IPS-20b (cell line): ENCODE data around the gene IQSEC3.

Experiments
- H3K27ac ChIP-seq: one replicate; pipeline ENCODE4 v1.5.1; 2013; ENCODE audit warnings: low read length
- H3K27me3 ChIP-seq: 2 replicates; pipeline ENCODE4 v1.6.1; 2013; ENCODE audit warnings: mild to moderate bottlenecking, low read length, inconsistent platforms; ENCODE audit not compliant: insufficient read depth
- H3K36me3 ChIP-seq: 2 replicates; pipeline ENCODE4 v1.6.1; 2013; ENCODE audit warnings: low read depth, mild to moderate bottlenecking, inconsistent platforms, low read length, moderate library complexity; ENCODE audit not compliant: insufficient read depth
- H3K4me1 ChIP-seq: 2 replicates; pipeline ENCODE4 v1.6.1; 2013; ENCODE audit warnings: mild to moderate bottlenecking, control low read depth, inconsistent platforms, low read length, moderate library complexity; ENCODE audit not compliant: insufficient read depth
- H3K4me3 ChIP-seq: 2 replicates; pipeline ENCODE4 v1.5.1; 2013; ENCODE audit warnings: mild to moderate bottlenecking, low read length, inconsistent platforms
- H3K9ac ChIP-seq: 2 replicates; pipeline ENCODE4 v1.6.1; 2013; ENCODE audit warnings: low read depth, mild to moderate bottlenecking, inconsistent platforms, low read length, moderate library complexity
- H3K9me3 ChIP-seq: 2 replicates; pipeline ENCODE4 v1.6.1; 2013; ENCODE audit warnings: mild to moderate bottlenecking, low read depth, low read length, inconsistent platforms; ENCODE audit not compliant: insufficient read depth

IQSEC3 gene

DNA sequence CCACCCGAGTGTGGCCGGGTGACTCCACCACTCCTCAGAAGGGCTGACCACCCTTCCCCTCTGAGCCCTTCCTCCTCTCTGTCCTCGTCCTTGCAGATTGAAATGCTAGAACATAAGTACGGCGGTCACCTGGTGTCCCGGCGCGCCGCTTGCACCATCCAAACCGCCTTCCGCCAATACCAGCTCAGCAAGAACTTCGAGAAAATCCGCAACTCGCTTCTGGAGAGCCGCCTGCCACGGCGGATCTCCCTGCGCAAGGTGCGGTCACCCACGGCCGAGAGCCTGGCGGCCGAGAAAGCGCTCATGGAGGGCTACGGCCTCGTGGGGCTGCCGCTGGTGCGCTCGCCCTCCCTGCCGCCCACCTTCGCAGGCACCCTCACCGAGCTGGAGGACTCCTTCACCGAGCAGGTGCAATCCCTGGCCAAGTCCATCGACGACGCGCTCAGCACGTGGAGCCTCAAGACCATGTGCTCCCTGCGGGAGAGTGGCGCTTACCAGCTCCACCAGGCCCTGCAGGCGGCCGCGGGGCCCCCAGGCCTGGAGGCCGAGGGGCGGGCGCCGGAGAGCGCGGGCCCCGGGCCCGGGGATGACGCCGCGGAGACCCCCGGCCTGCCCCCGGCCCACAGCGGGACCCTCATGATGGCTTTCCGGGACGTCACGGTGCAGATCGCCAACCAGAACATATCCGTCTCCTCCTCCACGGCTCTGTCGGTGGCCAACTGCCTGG, 71.8 kb downstream of the IQSEC3 start:
- peaks cover 48% of the 10 kb centered on the region for H3K27me3 ChIP-seq
- H3K9ac ChIP-seq, result no peak overlapping the region
- H3K36me3 ChIP-seq, result no peaks in the 10 kb centered on the region
- H3K9me3 ChIP-seq, result no peaks in the 10 kb centered on the region
- no peak overlapping the region for H3K27ac ChIP-seq
- H3K4me1 ChIP-seq, result peaks cover 10% of the 10 kb centered on the region; the same call in 1 of the 2 replicates
- peak overlapping the region; percentile 62; the same call in 1 of the 2 replicates for H3K4me3 ChIP-seq

DNA sequence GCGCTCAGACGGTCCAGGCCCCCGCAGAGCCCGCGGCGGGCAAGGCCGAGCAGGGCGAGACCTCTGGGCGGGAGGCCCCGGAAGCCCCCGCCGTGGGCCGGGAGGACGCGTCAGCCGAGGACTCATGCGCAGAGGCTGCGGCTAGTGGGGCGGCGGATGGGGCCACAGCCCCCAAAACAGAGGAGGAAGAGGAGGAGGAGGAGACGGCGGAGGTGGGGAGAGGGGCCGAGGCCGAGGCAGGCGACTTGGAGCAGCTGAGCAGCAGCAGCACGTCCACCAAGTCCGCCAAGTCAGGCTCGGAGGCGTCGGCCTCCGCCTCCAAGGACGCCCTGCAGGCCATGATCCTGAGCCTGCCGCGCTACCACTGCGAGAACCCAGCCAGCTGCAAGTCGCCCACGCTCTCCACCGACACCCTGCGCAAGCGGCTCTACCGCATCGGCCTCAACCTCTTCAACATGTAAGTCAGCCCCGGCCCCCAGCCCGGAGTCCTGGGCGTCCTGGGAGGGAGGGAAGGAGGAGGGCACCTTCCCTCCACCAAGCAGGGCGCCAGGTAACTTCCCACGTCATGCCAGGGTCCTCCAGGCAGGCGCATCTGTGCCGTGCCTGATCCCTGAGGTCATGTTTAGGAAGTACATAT, 72.4 kb downstream of the IQSEC3 start:
- Histone ChIP-seq H3K36me3 (no peaks in the 10 kb centered on the region), H3K4me1 (peaks cover 10% of the 10 kb centered on the region; the same call in 1 of the 2 replicates), H3K9me3 (no peaks in the 10 kb centered on the region), H3K9ac (peak overlapping the region; percentile 51; the same call in 1 of the 2 replicates), H3K27ac (no peak overlapping the region), H3K4me3 (peak overlapping the region; percentile 62; the same call in 1 of the 2 replicates), H3K27me3 (peaks cover 48% of the 10 kb centered on the region)

DNA sequence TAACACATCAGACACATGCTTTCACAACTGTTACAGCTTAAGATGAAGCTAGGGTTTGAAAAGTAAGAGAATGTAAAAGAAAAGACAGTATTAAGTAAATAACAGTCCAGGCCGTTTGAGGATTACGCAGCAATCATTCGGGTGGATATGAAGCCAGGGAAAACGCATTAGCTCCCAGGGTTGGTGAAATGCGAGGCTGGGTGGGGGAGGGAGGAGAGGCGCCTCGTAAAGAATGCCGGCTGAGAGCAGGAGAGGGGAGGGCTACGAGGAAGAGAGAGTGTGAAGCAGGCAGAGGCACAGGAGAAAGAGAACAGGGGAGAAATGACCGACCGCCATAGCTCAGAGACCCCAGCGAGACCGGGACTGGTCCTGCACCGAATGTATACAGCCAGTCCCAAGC, 73.0 kb downstream of the IQSEC3 start:
- Histone ChIP-seq H3K27ac (no peak overlapping the region), H3K4me3 (peak overlapping the region; percentile 62; the same call in 1 of the 2 replicates), H3K36me3 (no peaks in the 10 kb centered on the region), H3K9ac (peak overlapping the region; percentile 51; the same call in 1 of the 2 replicates), H3K4me1 (peaks cover 13% of the 10 kb centered on the region; the same call in 1 of the 2 replicates), H3K27me3 (peaks cover 48% of the 10 kb centered on the region), H3K9me3 (no peaks in the 10 kb centered on the region)

DNA sequence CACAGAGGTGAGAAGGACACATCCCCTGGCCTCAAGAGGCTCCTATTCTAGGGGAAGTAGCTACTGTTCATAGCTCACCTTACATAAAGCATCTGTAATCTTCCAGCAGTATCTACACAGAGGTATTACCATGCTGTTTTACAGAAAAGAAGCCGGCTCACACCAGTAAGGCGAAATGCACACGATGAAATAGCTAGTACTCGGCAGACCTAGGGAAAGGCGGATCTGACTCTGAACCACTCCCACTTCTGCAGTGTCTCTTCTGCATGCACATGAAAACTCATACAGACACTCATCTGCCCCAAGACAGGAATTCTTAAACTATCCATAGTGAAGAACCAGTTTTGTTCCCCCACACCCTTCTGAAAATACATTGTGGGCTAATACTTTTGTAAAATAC, 73.6 kb downstream of the IQSEC3 start:
- H3K9me3 ChIP-seq, result no peaks in the 10 kb centered on the region
- H3K27ac ChIP-seq, result no peak overlapping the region
- H3K4me3 ChIP-seq, result peak overlapping the region; percentile 62; the same call in 1 of the 2 replicates
- peaks cover 13% of the 10 kb centered on the region; the same call in 1 of the 2 replicates for H3K4me1 ChIP-seq
- H3K9ac ChIP-seq, result peak overlapping the region; percentile 51; the same call in 1 of the 2 replicates
- H3K27me3 ChIP-seq, result peaks cover 48% of the 10 kb centered on the region
- no peaks in the 10 kb centered on the region for H3K36me3 ChIP-seq

DNA sequence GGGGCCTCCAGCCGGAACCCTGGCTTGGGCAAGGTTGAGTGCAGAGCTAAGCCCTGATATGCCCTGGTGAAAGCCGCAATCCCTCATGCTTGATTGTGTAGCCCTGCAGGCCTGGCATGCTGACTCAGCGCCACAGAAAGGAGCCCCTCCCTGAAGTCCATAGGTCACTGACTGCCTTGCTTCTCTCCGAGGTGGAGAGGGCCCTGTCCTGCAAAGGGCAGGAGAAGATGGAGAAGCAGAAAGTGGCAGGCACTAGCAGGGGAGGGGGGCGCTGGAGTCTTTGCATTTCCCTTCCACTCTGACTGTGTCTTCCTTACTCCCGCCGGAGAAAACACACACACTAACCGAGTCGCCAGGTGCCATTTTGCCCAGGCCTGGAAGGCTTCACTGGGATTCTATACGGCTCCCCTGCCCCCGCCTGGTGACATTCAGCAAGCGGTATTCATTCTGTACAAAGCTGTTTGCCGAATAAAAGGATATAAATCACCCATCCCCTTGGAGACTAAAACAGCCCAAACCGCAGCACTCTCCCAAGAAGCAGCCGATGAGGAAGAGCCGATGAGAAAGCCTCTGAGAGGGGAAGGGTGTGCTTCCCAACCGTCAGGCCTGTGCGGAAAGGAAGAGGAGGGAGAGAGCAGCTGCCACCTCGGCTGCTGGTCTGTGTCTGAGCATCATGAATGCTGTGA, 77.5 kb downstream of the IQSEC3 start:
- peaks cover 13% of the 10 kb centered on the region; the same call in 1 of the 2 replicates for H3K4me1 ChIP-seq
- no peaks in the 10 kb centered on the region for H3K9me3 ChIP-seq
- no peak overlapping the region for H3K9ac ChIP-seq
- H3K36me3 ChIP-seq, result no peaks in the 10 kb centered on the region
- H3K27me3 ChIP-seq, result peaks cover 24% of the 10 kb centered on the region
- no peak overlapping the region for H3K27ac ChIP-seq
- no peak overlapping the region for H3K4me3 ChIP-seq

DNA sequence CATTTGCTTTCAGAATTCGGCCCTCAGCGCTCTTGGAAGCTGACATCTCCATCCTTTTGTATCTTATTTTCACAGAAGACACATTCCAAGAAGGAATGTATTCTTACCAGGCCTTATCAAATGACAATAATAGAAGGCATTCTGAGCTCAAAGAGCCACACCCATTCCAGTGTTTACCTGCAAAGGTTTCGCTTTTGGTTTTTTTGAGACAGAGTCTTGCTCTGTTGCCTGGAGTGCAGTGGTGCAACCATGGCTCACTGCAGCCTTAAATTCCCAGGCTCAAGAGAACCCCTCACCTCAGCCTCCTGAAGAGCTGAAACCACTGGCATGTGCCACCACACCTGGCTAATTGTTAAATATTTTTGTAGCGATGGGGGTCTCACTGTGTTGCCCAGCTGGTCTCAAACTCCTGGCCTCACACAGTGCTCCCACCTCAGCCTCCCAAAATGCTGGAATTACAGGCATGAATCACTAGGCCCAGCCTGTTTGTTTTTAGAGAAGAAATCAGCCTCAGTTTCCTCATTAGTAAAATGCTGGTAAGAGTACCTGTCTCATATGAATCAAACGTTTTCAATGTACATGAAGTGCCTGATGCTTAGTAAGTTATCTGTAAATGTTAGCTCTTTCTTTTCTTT, 78.2 kb downstream of the IQSEC3 start:
- H3K27me3 ChIP-seq, result peaks cover 17% of the 10 kb centered on the region
- H3K36me3 ChIP-seq, result no peaks in the 10 kb centered on the region
- no peak overlapping the region for H3K9ac ChIP-seq
- H3K4me3 ChIP-seq, result no peak overlapping the region
- peaks cover 7% of the 10 kb centered on the region; the same call in 1 of the 2 replicates for H3K4me1 ChIP-seq
- no peaks in the 10 kb centered on the region for H3K9me3 ChIP-seq
- H3K27ac ChIP-seq, result no peak overlapping the region

DNA sequence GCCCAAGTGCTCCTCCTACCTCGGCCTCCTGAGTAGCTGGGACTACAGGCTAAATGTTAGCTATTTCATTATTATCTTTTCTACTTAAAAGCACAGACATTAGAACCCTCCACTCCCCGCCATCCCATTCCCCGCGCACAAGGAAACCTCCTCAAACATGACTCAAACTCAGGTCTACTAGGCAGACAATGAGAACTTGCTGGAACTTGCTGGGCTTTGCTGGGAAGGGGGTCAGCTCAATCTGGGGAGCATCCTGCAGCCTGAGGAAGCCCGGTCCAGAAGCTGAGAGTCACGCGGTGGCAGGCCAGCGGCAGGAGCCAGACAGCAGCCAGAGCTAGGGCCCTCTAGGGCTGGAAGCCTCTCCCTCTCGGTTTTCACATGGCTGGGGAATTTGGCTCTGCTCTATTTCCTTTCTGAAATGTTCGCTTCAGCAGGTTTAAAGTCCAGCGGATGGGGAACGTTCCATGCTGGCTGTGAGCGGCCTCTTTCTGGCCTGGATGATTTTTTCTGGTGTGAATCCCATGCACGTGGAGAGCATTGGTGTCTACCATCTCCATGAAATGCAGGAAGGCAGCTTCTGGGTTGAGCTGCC, 78.9 kb downstream of the IQSEC3 start:
- Histone ChIP-seq H3K4me3 (no peak overlapping the region), H3K27me3 (peaks cover 10% of the 10 kb centered on the region), H3K9me3 (no peaks in the 10 kb centered on the region), H3K9ac (no peak overlapping the region), H3K27ac (no peak overlapping the region), H3K36me3 (no peaks in the 10 kb centered on the region), H3K4me1 (0 out of 2 replicates have a peak, but pooled peaks cover 3% of the 10 kb centered on the region)

DNA sequence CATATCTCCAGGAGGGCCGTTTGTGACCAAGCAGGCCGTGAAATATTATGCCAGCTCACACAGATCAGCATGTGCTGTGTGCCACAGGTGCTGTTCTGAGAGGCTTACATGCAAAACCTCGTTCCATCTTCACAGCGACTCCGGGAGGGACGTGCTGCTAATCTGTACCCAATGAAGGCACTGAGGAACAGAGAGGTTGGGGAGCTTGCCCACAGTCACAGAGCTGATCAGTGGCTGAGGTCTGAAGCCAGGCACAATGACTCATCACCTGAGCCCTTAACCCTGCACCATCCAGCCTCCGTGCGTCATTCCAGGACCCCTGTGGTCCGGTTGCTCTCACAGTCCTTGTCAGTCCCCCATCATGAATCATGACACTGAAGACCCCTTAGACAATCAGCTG, 80.7 kb downstream of the IQSEC3 start:
- Histone ChIP-seq H3K27me3 (no peaks in the 10 kb centered on the region), H3K27ac (no peak overlapping the region), H3K4me3 (no peak overlapping the region), H3K4me1 (peaks cover 8% of the 10 kb centered on the region; the same call in 1 of the 2 replicates), H3K36me3 (no peaks in the 10 kb centered on the region), H3K9ac (no peak overlapping the region), H3K9me3 (no peaks in the 10 kb centered on the region)

DNA sequence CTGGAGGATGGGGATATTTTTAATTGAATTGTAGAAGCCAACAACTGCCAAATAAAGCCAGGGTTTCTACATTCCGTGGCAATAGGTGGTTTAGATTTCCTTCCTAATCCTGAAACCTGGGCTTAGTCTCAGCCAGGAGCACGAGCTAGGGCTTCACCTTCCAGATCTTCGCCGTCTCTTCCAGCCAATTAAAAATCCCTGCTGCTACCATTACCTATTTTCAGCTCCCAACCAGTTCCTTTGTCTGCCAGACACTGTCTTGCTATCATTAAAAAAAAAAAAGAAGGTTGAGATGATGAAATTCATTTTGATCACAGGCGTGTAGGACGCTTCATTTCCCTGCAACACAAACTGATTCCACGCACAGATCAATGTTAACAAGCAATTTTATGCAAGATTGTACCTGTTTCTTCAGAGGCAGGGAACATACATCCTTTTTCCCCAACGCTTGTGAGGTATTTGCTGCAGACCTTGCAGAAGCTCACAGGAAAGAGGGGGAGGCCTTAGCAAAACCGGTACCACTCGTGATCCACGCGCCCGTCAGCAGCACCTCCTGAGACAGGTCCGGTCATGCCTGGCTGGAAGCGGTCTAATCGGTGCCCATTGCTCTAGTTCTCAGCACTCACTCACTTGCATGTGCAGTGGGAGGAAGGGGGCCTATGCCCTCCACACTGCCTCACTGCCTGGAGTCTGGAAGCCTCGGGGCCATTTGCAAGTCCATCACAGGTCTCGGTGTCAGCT, 82.3 kb downstream of the IQSEC3 start:
- Histone ChIP-seq H3K27ac (no peak overlapping the region), H3K27me3 (no peaks in the 10 kb centered on the region), H3K4me3 (no peak overlapping the region), H3K4me1 (peaks cover 12% of the 10 kb centered on the region; the same call in 1 of the 2 replicates), H3K9me3 (no peaks in the 10 kb centered on the region), H3K9ac (no peak overlapping the region), H3K36me3 (no peaks in the 10 kb centered on the region)

DNA sequence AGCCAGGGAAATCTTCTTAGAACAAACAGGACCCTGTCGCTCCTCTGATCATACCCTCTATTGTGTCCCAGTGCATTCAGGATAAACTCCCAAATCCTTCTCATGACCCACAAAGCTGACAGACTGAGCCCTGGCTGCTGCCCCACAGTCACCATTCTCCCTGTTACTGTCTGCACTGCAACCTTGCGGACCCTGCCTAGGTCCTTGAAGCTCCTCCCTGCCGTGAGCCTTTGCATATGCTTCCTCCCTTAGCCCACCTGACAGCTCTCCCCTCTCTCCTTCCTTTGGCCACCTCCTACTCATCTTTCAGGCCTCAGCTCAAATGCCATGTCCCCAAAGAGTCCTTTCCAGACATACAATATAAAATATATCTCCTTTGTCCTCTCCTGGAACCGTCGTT, 85.0 kb downstream of the IQSEC3 start:
- no peaks in the 10 kb centered on the region for H3K27me3 ChIP-seq
- H3K9me3 ChIP-seq, result no peaks in the 10 kb centered on the region

More for the DNA sequence above, 85.0 kb downstream of the IQSEC3 start:
- Histone ChIP-seq H3K27ac (no peak overlapping the region), H3K36me3 (no peaks in the 10 kb centered on the region), H3K4me1 (peaks cover 9% of the 10 kb centered on the region; the same call in 1 of the 2 replicates), H3K4me3 (no peak overlapping the region), H3K9ac (no peak overlapping the region)
